Keratinocyte (primary cell): ENCODE measurements around the gene HMGA1. TPM values are rescaled to one million over a fixed set of nuclear protein-coding genes. Genes with fewer than 3 reads are reported as not detected.
"Not testable (repeated sequence)": the region's sequence is repeated elsewhere in the genome, so short reads cannot be mapped to it uniquely, and the experiment has no call there.

ENCODE experiments used
- DNase-seq: peaks from one replicate; pipeline ENCODE4 v3.0.0-alpha.2; 2011; ENCODE audit warnings: low read depth, missing footprints, low spot score
- FAIRE-seq: peaks from 2 replicates; lab custom pipeline; 2011; peaks lifted over from hg19 to GRCh38; lab: Jason Lieb, UNC
- H2AFZ ChIP-seq: 2 replicates; pipeline ENCODE4 v1.6.0; 2012; ENCODE audit warnings: low read length, control low read depth, inconsistent platforms; ENCODE audit not compliant: control insufficient read depth
- H3K27ac ChIP-seq: 2 replicates; pipeline ENCODE4 v1.5.1; 2011; ENCODE audit warnings: low read length; ENCODE audit not compliant: control insufficient read depth, insufficient read depth
- H3K27me3 ChIP-seq: 3 replicates; pipeline ENCODE4 v1.6.0; 2011; ENCODE audit warnings: low read length; ENCODE audit not compliant: control insufficient read depth, insufficient read depth; ENCODE audit errors: extremely low read depth
- H3K36me3 ChIP-seq, 2 experiments: 2 replicates in 1 of 2; 3 replicates in 1 of 2; pipeline ENCODE4 v1.5.1; 2011; ENCODE audit warnings: low read length in 2 of 2, mild to moderate bottlenecking in 1 of 2; ENCODE audit not compliant: control insufficient read depth in 2 of 2, insufficient read depth in 2 of 2; ENCODE audit errors: extremely low read depth in 1 of 2
- H3K4me1 ChIP-seq: 3 replicates; pipeline ENCODE4 v1.5.1; 2011; ENCODE audit warnings: low read length; ENCODE audit not compliant: control insufficient read depth, insufficient read depth; ENCODE audit errors: extremely low read depth
- H3K4me2 ChIP-seq: 3 replicates; pipeline ENCODE4 v1.6.0; 2011; ENCODE audit warnings: low read depth, low read length; ENCODE audit not compliant: control insufficient read depth, insufficient read depth; ENCODE audit errors: extremely low read depth
- H3K4me3 ChIP-seq, 3 experiments: fragments of 200-600 bp in 1 of 3; sonication (generic) in 1 of 3; 2 replicates in 2 of 3; 3 replicates in 1 of 3; pipeline ENCODE4 v1.5.1; 2011 to 2016; ENCODE audit warnings: low read length in 3 of 3, mild to moderate bottlenecking in 3 of 3, control low read depth in 2 of 3, inconsistent platforms in 1 of 3, low read depth in 1 of 3, mixed read lengths in 1 of 3, mixed run types in 1 of 3, moderate library complexity in 1 of 3; ENCODE audit not compliant: control insufficient read depth in 2 of 3, insufficient read depth in 2 of 3; ENCODE audit errors: extremely low read depth in 1 of 3
- H3K79me2 ChIP-seq: 2 replicates; pipeline ENCODE4 v1.6.0; 2012; ENCODE audit warnings: low read length; ENCODE audit not compliant: control insufficient read depth, insufficient read depth
- H3K9ac ChIP-seq: 3 replicates; pipeline ENCODE4 v1.6.0; 2011; ENCODE audit warnings: low read length; ENCODE audit not compliant: control insufficient read depth, insufficient read depth; ENCODE audit errors: extremely low read depth
- H3K9me1 ChIP-seq: 3 replicates; pipeline ENCODE4 v1.6.0; 2011; ENCODE audit warnings: low read length; ENCODE audit not compliant: control insufficient read depth, insufficient read depth; ENCODE audit errors: extremely low read depth
- H3K9me3 ChIP-seq: 2 replicates; pipeline ENCODE4 v1.5.1; 2012; ENCODE audit warnings: low read depth, low read length; ENCODE audit not compliant: control insufficient read depth
- H4K20me1 ChIP-seq: 3 replicates; pipeline ENCODE4 v1.6.0; 2011; ENCODE audit warnings: low read length; ENCODE audit not compliant: control insufficient read depth, insufficient read depth; ENCODE audit errors: extremely low read depth
- CTCF ChIP-seq, 3 experiments: IDR thresholded peaks in 1 of 3; conservative IDR thresholded peaks in 1 of 3; optimal IDR thresholded peaks in 1 of 3; 2 replicates in 2 of 3; 3 replicates in 1 of 3; pipeline versions ENCODE3 to v1.5.1; 2011; ENCODE audit warnings: low read length in 3 of 3, mild to moderate bottlenecking in 3 of 3, moderate library complexity in 2 of 3, control low read depth in 1 of 3, inconsistent platforms in 1 of 3; ENCODE audit not compliant: insufficient read depth in 2 of 3; ENCODE audit errors: extremely low read depth in 1 of 3
- EZH2 ChIP-seq: IDR thresholded peaks from one replicate; pipeline ENCODE4 v1.6.1; 2012; ENCODE audit warnings: inconsistent platforms, mild to moderate bottlenecking, low read length, moderate library complexity
- dilution Hi-C: fragments of 300-500 bp; cut with MboI; formaldehyde crosslinking; loops from one replicate; pipeline ENCODE4 v1.7.0; 2020; ENCODE audit warnings: low sequenced_read_pairs; ENCODE audit not compliant: extremely low pct_ligation_motif_present
- polyA plus RNA-seq, 5 experiments: library from polyadenylated mRNA; depleted of rRNA in 3 of 5; stranded (reverse) in 3 of 5; stranded (forward) in 1 of 5; unstranded in 1 of 5; fragments of >200 nt; gene quantifications; 1 replicate in 1 of 5; 2 replicates in 3 of 5; 3 replicates in 1 of 5; pipeline versions ENCODE4 v1.2.1 to v1.2.3, GENCODE V29; 2011 to 2012; ENCODE audit warnings: missing spikeins in 2 of 5, low read depth in 1 of 5, low replicate concordance in 1 of 5

The HMGA1 gene
- polyA plus RNA-seq, 1 donor (not counting 4 experiments of a cell fraction or from before 2014, with no cell fraction given), result 160 TPM

GRCh38 chr6:34259529-34260069 is 22.9 kb downstream of the HMGA1 start:
- Histone ChIP-seq H3K27ac (no peak overlapping the region), H3K9ac (no peak overlapping the region), H3K36me3 (no peaks in the 10 kb centered on the region), H3K27me3 (no peaks in the 10 kb centered on the region), H3K4me1 (no peaks in the 10 kb centered on the region), H3K79me2 (no peaks in the 10 kb centered on the region), H3K9me3 (no peaks in the 10 kb centered on the region), H4K20me1 (no peaks in the 10 kb centered on the region), H2AFZ (no peak overlapping the region), H3K4me2 (no peak overlapping the region), H3K4me3 (no peak overlapping the region), H3K9me1 (no peaks in the 10 kb centered on the region)
- no peak for DNase-seq
- no peak for TF ChIP-seq EZH2
- no peak for TF ChIP-seq CTCF (optimal IDR thresholded peaks at IDR 0.05 in 1 of 3, IDR thresholded peaks at IDR 0.05 in 1 of 3, conservative IDR thresholded peaks at IDR 0.05 in 1 of 3; ENCODE audit: extremely low read depth in 1 of 3, insufficient read depth in 2 of 3, low read length in 3 of 3)
- dilution Hi-C loops, result no loop called here
- FAIRE-seq, result no peak

GRCh38 chr6:34260576-34261267 is 24.0 kb downstream of the HMGA1 start:
- H3K4me3 ChIP-seq, result no peak overlapping the region
- no peak for FAIRE-seq
- dilution Hi-C loops, result no loop called here
- H2AFZ ChIP-seq, result no peak overlapping the region
- H3K9me3 ChIP-seq, result no peaks in the 10 kb centered on the region
- DNase-seq, result no peak
- H3K4me1 ChIP-seq, result no peaks in the 10 kb centered on the region
- H3K27ac ChIP-seq, result no peak overlapping the region
- no peaks in the 10 kb centered on the region for H3K36me3 ChIP-seq
- no peaks in the 10 kb centered on the region for H3K9me1 ChIP-seq
- TF ChIP-seq CTCF (optimal IDR thresholded peaks at IDR 0.05 in 1 of 3, IDR thresholded peaks at IDR 0.05 in 1 of 3, conservative IDR thresholded peaks at IDR 0.05 in 1 of 3; ENCODE audit: extremely low read depth in 1 of 3, insufficient read depth in 2 of 3, low read length in 3 of 3), result no peak
- TF ChIP-seq EZH2, result no peak
- no peak overlapping the region for H3K9ac ChIP-seq
- no peaks in the 10 kb centered on the region for H4K20me1 ChIP-seq
- H3K27me3 ChIP-seq, result no peaks in the 10 kb centered on the region
- H3K4me2 ChIP-seq, result no peak overlapping the region
- no peaks in the 10 kb centered on the region for H3K79me2 ChIP-seq

- H3K79me2 ChIP-seq, FAIRE-seq, H3K9me1 ChIP-seq, DNase-seq, H3K36me3 ChIP-seq, H3K4me3 ChIP-seq, H3K9ac ChIP-seq, H3K4me1 ChIP-seq, dilution Hi-C loops, H3K27me3 ChIP-seq, H2AFZ ChIP-seq, H3K9me3 ChIP-seq, H4K20me1 ChIP-seq, H3K27ac ChIP-seq, H3K4me2 ChIP-seq: not testable (repeated sequence)
These were observed 26.8 kb downstream of the HMGA1 start for GRCh38 chr6:34263484-34263883.
